Trophoblast cell (in vitro differentiated cells and primary cell): ENCODE data around the gene ZXDA.

Experiments used
- DNase-seq, 2 donors: peaks; one replicate each; pipeline ENCODE4 v3.0.0-alpha.2; 2016
- H2AFZ ChIP-seq: 2 replicates; pipeline ENCODE4 v1.6.1; 2013; ENCODE audit warnings: low read length, moderate library complexity, mild to moderate bottlenecking; ENCODE audit not compliant: insufficient read depth, poor library complexity
- H2AK5ac ChIP-seq: 2 replicates; pipeline ENCODE4 v1.6.1; 2013; ENCODE audit warnings: mild to moderate bottlenecking, low read length
- H2BK120ac ChIP-seq: 2 replicates; pipeline ENCODE4 v1.6.1; 2013; ENCODE audit warnings: low read length, mild to moderate bottlenecking, moderate library complexity; ENCODE audit not compliant: insufficient read depth, poor library complexity
- H2BK12ac ChIP-seq: 2 replicates; pipeline ENCODE4 v1.6.1; 2013; ENCODE audit warnings: mild to moderate bottlenecking, low read length, moderate library complexity
- H2BK5ac ChIP-seq: 2 replicates; pipeline ENCODE4 v1.6.1; 2013; ENCODE audit warnings: low read length, low read depth, moderate library complexity, mild to moderate bottlenecking; ENCODE audit not compliant: poor library complexity
- H3K14ac ChIP-seq: 2 replicates; pipeline ENCODE4 v1.6.1; 2013; ENCODE audit warnings: mild to moderate bottlenecking, low read length
- H3K18ac ChIP-seq: 2 replicates; pipeline ENCODE4 v1.6.1; 2013; ENCODE audit warnings: mild to moderate bottlenecking, low read length
- H3K23ac ChIP-seq: 2 replicates; pipeline ENCODE4 v1.6.1; 2013; ENCODE audit warnings: low read length
- H3K27ac ChIP-seq: 2 replicates; pipeline ENCODE4 v1.5.1; 2013; ENCODE audit warnings: low read depth, mild to moderate bottlenecking, inconsistent platforms, low read length, moderate library complexity
- H3K27me3 ChIP-seq: 2 replicates; pipeline ENCODE4 v1.6.1; 2013; ENCODE audit warnings: inconsistent platforms, mild to moderate bottlenecking, low read length, moderate library complexity; ENCODE audit not compliant: insufficient read depth
- H3K36me3 ChIP-seq, 2 experiments: 1 replicate in 1 of 2; 2 replicates in 1 of 2; pipeline ENCODE4 v1.6.1; 2013; ENCODE audit warnings: low read length in 2 of 2, mild to moderate bottlenecking in 2 of 2, moderate library complexity in 1 of 2; ENCODE audit not compliant: insufficient read depth in 2 of 2, control insufficient read depth in 1 of 2
- H3K4ac ChIP-seq: 2 replicates; pipeline ENCODE4 v1.6.1; 2013; ENCODE audit warnings: low read depth, mild to moderate bottlenecking, low read length, moderate library complexity
- H3K4me1 ChIP-seq, 2 experiments: 1 replicate in 1 of 2; 2 replicates in 1 of 2; pipeline ENCODE4 v1.6.1; 2013; ENCODE audit warnings: low read length in 2 of 2, mild to moderate bottlenecking in 2 of 2, moderate library complexity in 1 of 2; ENCODE audit not compliant: insufficient read depth in 2 of 2, control insufficient read depth in 1 of 2
- H3K4me2 ChIP-seq: 2 replicates; pipeline ENCODE4 v1.6.1; 2013; ENCODE audit warnings: inconsistent platforms, mild to moderate bottlenecking, low read length, moderate library complexity
- H3K4me3 ChIP-seq: 2 replicates; pipeline ENCODE4 v1.5.1; 2013; ENCODE audit warnings: mild to moderate bottlenecking, low read depth, low read length, inconsistent platforms
- H3K79me1 ChIP-seq: one replicate; pipeline ENCODE4 v1.6.1; 2013; ENCODE audit warnings: low read length
- H3K79me2 ChIP-seq: 2 replicates; pipeline ENCODE4 v1.6.1; 2013; ENCODE audit warnings: low read length, mild to moderate bottlenecking; ENCODE audit not compliant: control insufficient read depth, insufficient read depth, poor library complexity
- H3K9ac ChIP-seq: 2 replicates; pipeline ENCODE4 v1.6.1; 2013; ENCODE audit warnings: mild to moderate bottlenecking, low read length
- H3K9me3 ChIP-seq: 2 replicates; pipeline ENCODE4 v1.6.1; 2013; ENCODE audit warnings: low read depth, mild to moderate bottlenecking, control low read depth, inconsistent platforms, low read length; ENCODE audit not compliant: insufficient read depth
- H4K12ac ChIP-seq: 2 replicates; pipeline ENCODE4 v1.6.1; 2013; ENCODE audit warnings: low read depth, mild to moderate bottlenecking, low read length, moderate library complexity
- H4K8ac ChIP-seq: 2 replicates; pipeline ENCODE4 v1.6.1; 2013; ENCODE audit warnings: low read depth, mild to moderate bottlenecking, low read length, moderate library complexity
- H4K91ac ChIP-seq: one replicate; pipeline ENCODE4 v1.6.1; 2013; ENCODE audit warnings: low read depth, mild to moderate bottlenecking, low read length, moderate library complexity
- WGBS: extraction: QIAGEN DNeasy Blood & Tissue Kit; methylation state at CpG from one replicate; pipeline ENCODE4 v1.1.7; 2013; ENCODE audit warnings: missing lambda C conversion rate; ENCODE audit not compliant: insufficient read length, insufficient coverage; ENCODE audit errors: extremely low coverage; 5-methylcytosine and 5-hydroxymethylcytosine counted together

ZXDA gene

GRCh38 chrX:57871463-57871862, 38.8 kb downstream of the ZXDA start:
- DNase-seq, result no peak
- Histone ChIP-seq H2BK12ac (no peak overlapping the region), H2BK5ac (no peak overlapping the region)

More at GRCh38 chrX:57871463-57871862, 38.8 kb downstream of the ZXDA start:
- Histone ChIP-seq H4K8ac (no peak overlapping the region), H2AFZ (no peak overlapping the region), H3K27ac (no peak overlapping the region), H3K36me3 (no peaks in the 10 kb centered on the region), H3K4me2 (no peak overlapping the region), H3K18ac (no peak overlapping the region), H4K12ac (no peak overlapping the region), H3K4ac (no peak overlapping the region), H3K23ac (no peak overlapping the region), H3K9me3 (peaks cover 11% of the 10 kb centered on the region), H4K91ac (no peak overlapping the region), H2BK120ac (no peak overlapping the region), H3K27me3 (no peaks in the 10 kb centered on the region), H3K4me3 (no peak overlapping the region), H2AK5ac (no peak overlapping the region), H3K79me2 (no peaks in the 10 kb centered on the region), H3K14ac (no peak overlapping the region), H3K4me1 (no peaks in the 10 kb centered on the region), H3K9ac (no peak overlapping the region), H3K79me1 (no peaks in the 10 kb centered on the region)
- no CpG with 5 or more reads among the region's 6 CpGs for WGBS
